NCI-H345 (cell line): ENCODE measurements around the gene UNG.
"Not testable (repeated sequence)": the region's sequence is repeated elsewhere in the genome, so short reads cannot be mapped to it uniquely, and the experiment has no call there.

Source experiments
- DNase-seq: peaks from one replicate; lab custom pipeline; 2025; lab: John Stamatoyannopoulos, UW

The UNG gene

GRCh38 chr12:109121346-109121880 is 24.0 kb downstream of the UNG start:
- no peak for DNase-seq

GRCh38 chr12:109124878-109125648 is 27.7 kb downstream of the UNG start:
- DNase-seq, result no peak

- DNase-seq, result no peak
Measured at GRCh38 chr12:109125791-109126190, 28.4 kb downstream of the UNG start.

GRCh38 chr12:109126784-109127183 is 29.4 kb downstream of the UNG start:
- DNase-seq, result no peak

GRCh38 chr12:109127533-109128242 is 30.3 kb downstream of the UNG start:
- DNase-seq, result no peak

GRCh38 chr12:109130297-109131153 is 33.1 kb downstream of the UNG start:
- DNase-seq, result no peak

- no peak for DNase-seq
Measured at GRCh38 chr12:109131154-109132050, 34.0 kb downstream of the UNG start.

GRCh38 chr12:109134186-109134917 is 37.0 kb downstream of the UNG start:
- DNase-seq, result no peak

- no peak for DNase-seq
Measured at GRCh38 chr12:109137055-109137454, 39.7 kb downstream of the UNG start.

GRCh38 chr12:109139360-109139759 is 42.0 kb downstream of the UNG start:
- DNase-seq, result no peak

GRCh38 chr12:109139791-109140190 is 42.4 kb downstream of the UNG start:
- DNase-seq, result no peak

- no peak for DNase-seq
Measured at GRCh38 chr12:109140560-109140959, 43.2 kb downstream of the UNG start.

- no peak for DNase-seq
Measured at GRCh38 chr12:109144224-109144623, 46.8 kb downstream of the UNG start.

GRCh38 chr12:109147126-109147525 is 49.7 kb downstream of the UNG start:
- not testable (repeated sequence) for DNase-seq

GRCh38 chr12:109147954-109148353 is 50.6 kb downstream of the UNG start:
- DNase-seq, result no peak

GRCh38 chr12:109150124-109150640 is 52.8 kb downstream of the UNG start:
- no peak for DNase-seq

GRCh38 chr12:109151457-109151856 is 54.1 kb downstream of the UNG start:
- DNase-seq, result no peak

- no peak for DNase-seq
Measured at GRCh38 chr12:109153821-109154441, 56.5 kb downstream of the UNG start.
